OCI-LY3 (cell line): ENCODE data around the gene MYH10.

Source experiments
- H2AFZ ChIP-seq: fragments of 200-600, 300-600 bp; shearing (Covaris generic); 2 replicates; pipeline ENCODE4 v1.6.0; 2014; ENCODE audit warnings: antibody characterized with exemption, low read depth, low read length
- H3K27ac ChIP-seq: fragments of 200-600, 300-600 bp; sonication (generic); 2 replicates; pipeline ENCODE4 v1.5.1; 2014; ENCODE audit warnings: mild to moderate bottlenecking, low read length, moderate library complexity, mixed read lengths
- H3K27me3 ChIP-seq: fragments of 200-600, 300-600 bp; sonication (generic); 2 replicates; pipeline ENCODE4 v1.6.1; 2014; ENCODE audit warnings: low read depth, low read length, mixed read lengths
- H3K36me3 ChIP-seq: fragments of 200-600, 300-600 bp; sonication (generic); replicated peaks from 2 replicates; pipeline ENCODE3; 2014; ENCODE audit warnings: low read depth, low read length, mixed read lengths
- H3K4me1 ChIP-seq: fragments of 300-600, 200-600 bp; sonication (generic); 2 replicates; pipeline ENCODE4 v1.6.1; 2014; ENCODE audit warnings: low read length, mixed read lengths
- H3K4me2 ChIP-seq: fragments of 200-600, 300-600 bp; sonication (generic); 2 replicates; pipeline ENCODE4 v1.6.1; 2014; ENCODE audit warnings: low read length, mixed read lengths
- H3K4me3 ChIP-seq: fragments of 300-600, 200-600 bp; sonication (generic); 2 replicates; pipeline ENCODE4 v1.5.1; 2014; ENCODE audit warnings: antibody characterized with exemption, mild to moderate bottlenecking, low read length, moderate library complexity
- H3K79me2 ChIP-seq: fragments of 300-600, 200-600 bp; shearing (Covaris generic); 2 replicates; pipeline ENCODE4 v1.6.1; 2014; ENCODE audit warnings: mild to moderate bottlenecking, low read length, mixed read lengths
- H3K9ac ChIP-seq: fragments of 300-600, 200-600 bp; shearing (Covaris generic); 2 replicates; pipeline ENCODE4 v1.6.0; 2014; ENCODE audit warnings: mild to moderate bottlenecking, low read length, moderate library complexity
- H3K9me3 ChIP-seq: fragments of 200-600, 300-600 bp; shearing (Covaris generic); 2 replicates; pipeline ENCODE4 v1.6.1; 2014; ENCODE audit warnings: low read length, mixed read lengths; ENCODE audit not compliant: insufficient read depth
- H4K20me1 ChIP-seq: fragments of 200-600, 300-600 bp; sonication (generic); 2 replicates; pipeline ENCODE4 v1.6.1; 2016; ENCODE audit warnings: low read length, mixed read lengths; ENCODE audit not compliant: insufficient read depth
- EZH2phosphoT487 ChIP-seq: fragments of 200-600 bp; shearing (Covaris generic); IDR thresholded peaks from 2 replicates; pipeline ENCODE4 v1.6.1; 2018; ENCODE audit warnings: antibody characterized with exemption, mixed run types, low read depth
- TF ChIP-seq, protein P1 (sequence below): fragments of 200-600, 300-600 bp; sonication (generic); IDR thresholded peaks from 2 replicates; pipeline ENCODE4 v1.5.1; 2014; ENCODE audit warnings: antibody characterized with exemption, low read length, low read depth

MYH10 gene

DNA sequence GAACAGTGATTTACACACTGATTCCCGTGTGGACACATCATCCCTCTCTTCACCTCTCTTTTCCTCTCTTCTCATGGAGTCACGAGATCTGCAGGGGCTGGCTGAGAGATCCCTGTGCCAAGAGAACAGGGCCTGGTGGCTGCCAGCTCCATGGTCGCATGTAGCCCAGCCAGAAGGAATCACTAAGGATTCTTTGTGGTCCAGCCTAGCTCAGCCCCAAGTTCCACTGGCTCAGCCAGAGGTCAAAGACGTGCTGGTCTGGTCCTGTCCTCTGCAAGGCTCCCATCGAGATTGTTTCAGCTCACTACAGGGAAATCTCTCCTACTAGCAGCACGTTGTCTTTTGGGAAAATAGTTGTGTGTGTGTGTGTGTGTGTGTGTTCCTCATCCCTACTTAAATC lies 128.4 kb downstream of the MYH10 start:
- no peaks in the 10 kb centered on the region for H4K20me1 ChIP-seq
- H3K36me3 ChIP-seq, result no peaks in the 10 kb centered on the region
- no peaks in the 10 kb centered on the region for H3K4me1 ChIP-seq
- no peaks in the 10 kb centered on the region for H3K27me3 ChIP-seq
- H3K4me2 ChIP-seq, result no peak overlapping the region
- no peak overlapping the region for H3K4me3 ChIP-seq
- no peak overlapping the region for H3K27ac ChIP-seq
- no peak overlapping the region for H2AFZ ChIP-seq
- H3K9ac ChIP-seq, result no peak overlapping the region
- no peaks in the 10 kb centered on the region for H3K79me2 ChIP-seq
- TF ChIP-seq, protein P1, sequence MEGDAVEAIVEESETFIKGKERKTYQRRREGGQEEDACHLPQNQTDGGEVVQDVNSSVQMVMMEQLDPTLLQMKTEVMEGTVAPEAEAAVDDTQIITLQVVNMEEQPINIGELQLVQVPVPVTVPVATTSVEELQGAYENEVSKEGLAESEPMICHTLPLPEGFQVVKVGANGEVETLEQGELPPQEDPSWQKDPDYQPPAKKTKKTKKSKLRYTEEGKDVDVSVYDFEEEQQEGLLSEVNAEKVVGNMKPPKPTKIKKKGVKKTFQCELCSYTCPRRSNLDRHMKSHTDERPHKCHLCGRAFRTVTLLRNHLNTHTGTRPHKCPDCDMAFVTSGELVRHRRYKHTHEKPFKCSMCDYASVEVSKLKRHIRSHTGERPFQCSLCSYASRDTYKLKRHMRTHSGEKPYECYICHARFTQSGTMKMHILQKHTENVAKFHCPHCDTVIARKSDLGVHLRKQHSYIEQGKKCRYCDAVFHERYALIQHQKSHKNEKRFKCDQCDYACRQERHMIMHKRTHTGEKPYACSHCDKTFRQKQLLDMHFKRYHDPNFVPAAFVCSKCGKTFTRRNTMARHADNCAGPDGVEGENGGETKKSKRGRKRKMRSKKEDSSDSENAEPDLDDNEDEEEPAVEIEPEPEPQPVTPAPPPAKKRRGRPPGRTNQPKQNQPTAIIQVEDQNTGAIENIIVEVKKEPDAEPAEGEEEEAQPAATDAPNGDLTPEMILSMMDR, result no peak
- TF ChIP-seq EZH2phosphoT487, result no peak
- no peaks in the 10 kb centered on the region for H3K9me3 ChIP-seq

DNA sequence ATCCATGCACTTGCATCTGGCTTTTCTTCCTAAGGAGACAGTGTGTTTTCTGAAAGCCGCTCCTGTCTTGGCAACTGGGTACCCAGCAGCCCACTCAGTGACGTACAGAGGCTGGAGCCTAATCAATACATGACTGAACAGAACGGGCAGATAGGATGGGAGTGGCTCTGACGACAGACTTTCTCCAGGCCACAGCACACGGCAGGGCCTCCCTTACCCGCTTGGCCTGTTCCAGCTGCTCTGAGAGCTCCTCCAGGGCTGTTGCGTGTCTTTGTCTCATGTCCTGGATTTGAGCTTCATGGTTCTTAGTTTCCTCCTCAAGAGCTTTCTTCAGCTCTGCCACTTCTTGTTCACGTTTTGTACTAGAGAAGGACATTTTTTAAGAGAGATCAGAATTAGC lies 129.9 kb downstream of the MYH10 start:
- H3K9ac ChIP-seq, result no peak overlapping the region
- no peaks in the 10 kb centered on the region for H3K79me2 ChIP-seq
- no peak for TF ChIP-seq EZH2phosphoT487
- no peaks in the 10 kb centered on the region for H3K9me3 ChIP-seq
- no peaks in the 10 kb centered on the region for H3K4me1 ChIP-seq
- no peaks in the 10 kb centered on the region for H3K36me3 ChIP-seq
- H4K20me1 ChIP-seq, result no peaks in the 10 kb centered on the region
- no peak overlapping the region for H2AFZ ChIP-seq
- no peak overlapping the region for H3K4me3 ChIP-seq
- H3K4me2 ChIP-seq, result no peak overlapping the region
- H3K27ac ChIP-seq, result no peak overlapping the region
- H3K27me3 ChIP-seq, result no peaks in the 10 kb centered on the region

DNA sequence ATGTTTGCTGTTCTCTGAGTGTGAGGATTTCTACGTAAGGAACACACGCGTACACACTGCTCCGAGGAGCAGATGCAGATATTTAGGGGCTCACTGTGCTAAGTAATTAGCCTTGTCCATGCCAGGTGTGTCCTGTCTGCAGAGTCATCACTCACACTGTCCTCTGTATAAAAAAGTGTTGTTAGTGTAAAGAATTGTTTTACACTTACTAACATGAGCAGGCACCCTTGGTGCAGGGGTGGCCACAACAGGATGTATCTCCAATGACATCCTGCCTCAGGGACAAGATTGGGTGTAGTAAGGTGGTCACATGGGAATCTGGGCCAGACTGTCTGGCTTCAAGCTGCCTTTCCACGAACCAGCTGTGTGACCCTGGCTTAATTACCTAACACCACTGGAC lies 130.9 kb downstream of the MYH10 start:
- H3K4me2 ChIP-seq, result no peak overlapping the region
- no peaks in the 10 kb centered on the region for H3K4me1 ChIP-seq
- no peak overlapping the region for H3K9ac ChIP-seq
- H3K9me3 ChIP-seq, result no peaks in the 10 kb centered on the region
- H2AFZ ChIP-seq, result no peak overlapping the region
- H4K20me1 ChIP-seq, result no peaks in the 10 kb centered on the region
- H3K36me3 ChIP-seq, result no peaks in the 10 kb centered on the region
- no peak overlapping the region for H3K27ac ChIP-seq
- H3K4me3 ChIP-seq, result no peak overlapping the region
- H3K79me2 ChIP-seq, result no peaks in the 10 kb centered on the region
- TF ChIP-seq EZH2phosphoT487, result no peak
- TF ChIP-seq, protein P1, result no peak
- no peaks in the 10 kb centered on the region for H3K27me3 ChIP-seq

DNA sequence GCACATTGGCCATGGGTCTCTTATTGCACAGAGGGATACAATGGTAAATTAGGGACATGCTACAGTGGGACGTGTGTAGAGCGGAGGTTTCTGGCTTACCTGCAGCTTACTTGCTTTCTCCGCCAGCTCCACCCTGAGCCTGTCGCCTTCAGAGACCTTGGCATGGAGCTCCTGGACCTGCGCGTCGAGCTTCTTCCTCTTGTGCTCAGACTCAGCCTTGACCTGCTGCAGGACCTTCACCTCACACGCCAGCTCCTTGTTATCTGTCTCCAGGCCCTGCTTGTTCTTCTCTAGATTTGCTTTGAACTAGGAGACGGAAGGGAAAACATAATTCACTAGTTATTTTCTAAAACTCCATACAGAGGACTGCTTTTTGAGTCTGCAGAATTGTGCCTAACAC lies 131.4 kb downstream of the MYH10 start:
- no peaks in the 10 kb centered on the region for H3K79me2 ChIP-seq
- TF ChIP-seq EZH2phosphoT487, result no peak
- TF ChIP-seq, protein P1, result no peak
- H3K4me1 ChIP-seq, result no peaks in the 10 kb centered on the region
- no peak overlapping the region for H3K4me2 ChIP-seq
- H3K9me3 ChIP-seq, result no peaks in the 10 kb centered on the region
- H3K27me3 ChIP-seq, result no peaks in the 10 kb centered on the region
- no peak overlapping the region for H3K9ac ChIP-seq
- no peaks in the 10 kb centered on the region for H4K20me1 ChIP-seq
- no peak overlapping the region for H3K27ac ChIP-seq
- no peak overlapping the region for H2AFZ ChIP-seq
- no peaks in the 10 kb centered on the region for H3K36me3 ChIP-seq
- H3K4me3 ChIP-seq, result no peak overlapping the region

DNA sequence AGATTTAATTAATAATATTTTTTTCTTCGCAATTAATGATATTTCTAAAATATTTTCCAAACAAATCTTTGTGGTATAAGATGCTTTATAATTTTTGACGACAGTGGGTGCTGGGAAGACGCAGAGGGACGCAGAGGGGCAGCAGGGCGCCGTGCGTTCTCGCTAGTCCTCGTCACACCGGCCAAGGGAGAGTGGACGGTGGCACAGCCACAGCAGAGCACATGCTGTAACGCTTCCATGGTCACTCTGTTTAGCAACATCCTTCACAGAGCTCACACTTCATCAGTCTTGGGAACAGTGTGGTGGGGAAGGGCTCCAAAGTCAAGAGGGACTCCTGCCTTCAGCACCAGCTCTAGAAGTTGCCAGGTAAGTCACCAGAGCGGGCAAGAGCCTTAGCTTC lies 134.4 kb downstream of the MYH10 start:
- H3K4me2 ChIP-seq, result no peak overlapping the region
- H3K9me3 ChIP-seq, result no peaks in the 10 kb centered on the region
- H3K36me3 ChIP-seq, result no peaks in the 10 kb centered on the region
- TF ChIP-seq EZH2phosphoT487, result no peak
- TF ChIP-seq, protein P1, result no peak
- H4K20me1 ChIP-seq, result no peaks in the 10 kb centered on the region
- H3K4me3 ChIP-seq, result no peak overlapping the region
- no peaks in the 10 kb centered on the region for H3K4me1 ChIP-seq
- no peak overlapping the region for H3K9ac ChIP-seq
- no peak overlapping the region for H2AFZ ChIP-seq
- H3K79me2 ChIP-seq, result no peaks in the 10 kb centered on the region
- H3K27me3 ChIP-seq, result no peaks in the 10 kb centered on the region
- H3K27ac ChIP-seq, result no peak overlapping the region
